GM19455 (cell line): ENCODE results near the gene PCED1A.
A peak's percentile ranks its signal among the peaks of the same experiment; 100 is the strongest.

Source experiments
- ATAC-seq: cut with Tn5 transposase; IDR thresholded peaks from one replicate; pipeline ENCODE4 v1.9.1; 2021; ENCODE audit not compliant: unreplicated experiment

PCED1A gene

GRCh38 chr20:2840138-2840966 is at the start of gene PCED1A, which contains the start of gene VPS16:
PCED1A (minus strand) TSS chr20:2840655; CDS start chr20:2839912, 743 bp downstream.
VPS16 (plus strand) TSS chr20:2840745; CDS start chr20:2840775, 30 bp downstream.
- ATAC-seq = peak; percentile 99

GRCh38 chr20:2889797-2890196 is 49.3 kb upstream of the PCED1A start:
- no peak for ATAC-seq

- ATAC-seq = no peak
These were observed 48.8 kb upstream of the PCED1A start for GRCh38 chr20:2889209-2889608.

GRCh38 chr20:2888224-2888955 is 47.9 kb upstream of the PCED1A start:
- no peak for ATAC-seq

GRCh38 chr20:2887715-2888114 is 47.3 kb upstream of the PCED1A start:
- no peak for ATAC-seq

- ATAC-seq = no peak
These were observed 43.5 kb upstream of the PCED1A start for GRCh38 chr20:2883726-2884637.

GRCh38 chr20:2880650-2881049 is 40.2 kb upstream of the PCED1A start:
- no peak for ATAC-seq

- ATAC-seq = no peak
These were observed 38.7 kb upstream of the PCED1A start for GRCh38 chr20:2879146-2879545.

- ATAC-seq = no peak
These were observed 38.1 kb upstream of the PCED1A start for GRCh38 chr20:2878515-2878914.

GRCh38 chr20:2875690-2876203 is 35.3 kb upstream of the PCED1A start:
- no peak for ATAC-seq

- ATAC-seq = no peak
These were observed 34.0 kb upstream of the PCED1A start for GRCh38 chr20:2874456-2874855.

GRCh38 chr20:2873747-2874041 is 33.2 kb upstream of the PCED1A start:
- peak; percentile 47 for ATAC-seq

- peak; percentile 91 for ATAC-seq
These were observed 32.7 kb upstream of the PCED1A start, which contains the start of gene PTPRA for GRCh38 chr20:2873010-2873746. PTPRA (plus strand) TSS chr20:2873481; CDS start chr20:2964278, 90,797 bp downstream.

GRCh38 chr20:2872459-2873009 is 32.1 kb upstream of the PCED1A start:
- peak; percentile 26 for ATAC-seq

- ATAC-seq = no peak
These were observed 31.4 kb upstream of the PCED1A start for GRCh38 chr20:2871661-2872458.

GRCh38 chr20:2871111-2871465 is 30.6 kb upstream of the PCED1A start:
- ATAC-seq = no peak

- no peak for ATAC-seq
These were observed 28.9 kb upstream of the PCED1A start for GRCh38 chr20:2869381-2869780.

- ATAC-seq = no peak
These were observed 26.8 kb upstream of the PCED1A start for GRCh38 chr20:2867081-2867864.
